DMS 273 (cell line): ENCODE data around the gene LTC4S.
A peak's percentile ranks its signal among the peaks of the same experiment; 100 is the strongest.
"Not testable (repeated sequence)": the region's sequence is repeated elsewhere in the genome, so short reads cannot be mapped to it uniquely, and the experiment has no call there.

Experiments
- DNase-seq: peaks from one replicate; lab custom pipeline; 2025; ENCODE audit not compliant: unreplicated experiment; lab: John Stamatoyannopoulos, UW

LTC4S gene

DNA sequence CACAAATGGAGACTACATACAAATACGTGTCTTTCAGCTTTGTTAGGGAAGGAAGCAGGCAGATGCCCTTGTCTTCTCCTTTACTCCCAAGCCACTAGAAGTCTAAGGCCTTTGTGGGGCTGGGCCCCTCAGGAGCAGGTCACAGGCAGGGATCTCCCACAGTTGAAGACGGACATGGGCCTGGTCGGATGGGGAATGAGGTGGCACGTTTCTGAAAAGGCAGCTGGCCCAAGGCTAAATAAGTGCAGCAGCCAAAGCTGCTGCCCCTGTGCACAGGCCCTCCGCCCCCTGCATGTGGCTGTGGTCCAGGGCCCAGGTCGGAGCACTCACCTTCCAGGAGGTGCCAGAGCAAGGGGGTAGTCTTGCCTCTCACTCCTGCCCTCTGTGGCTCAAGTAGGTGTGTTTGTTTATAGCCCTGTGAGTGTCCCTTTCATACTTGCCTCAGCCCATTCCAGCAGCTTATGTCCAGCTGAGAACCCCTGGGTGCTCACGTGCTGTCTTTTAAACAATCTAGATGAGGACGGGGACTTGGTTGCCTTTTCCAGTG, 28.7 kb downstream of the LTC4S start:
- no peak for DNase-seq

DNA sequence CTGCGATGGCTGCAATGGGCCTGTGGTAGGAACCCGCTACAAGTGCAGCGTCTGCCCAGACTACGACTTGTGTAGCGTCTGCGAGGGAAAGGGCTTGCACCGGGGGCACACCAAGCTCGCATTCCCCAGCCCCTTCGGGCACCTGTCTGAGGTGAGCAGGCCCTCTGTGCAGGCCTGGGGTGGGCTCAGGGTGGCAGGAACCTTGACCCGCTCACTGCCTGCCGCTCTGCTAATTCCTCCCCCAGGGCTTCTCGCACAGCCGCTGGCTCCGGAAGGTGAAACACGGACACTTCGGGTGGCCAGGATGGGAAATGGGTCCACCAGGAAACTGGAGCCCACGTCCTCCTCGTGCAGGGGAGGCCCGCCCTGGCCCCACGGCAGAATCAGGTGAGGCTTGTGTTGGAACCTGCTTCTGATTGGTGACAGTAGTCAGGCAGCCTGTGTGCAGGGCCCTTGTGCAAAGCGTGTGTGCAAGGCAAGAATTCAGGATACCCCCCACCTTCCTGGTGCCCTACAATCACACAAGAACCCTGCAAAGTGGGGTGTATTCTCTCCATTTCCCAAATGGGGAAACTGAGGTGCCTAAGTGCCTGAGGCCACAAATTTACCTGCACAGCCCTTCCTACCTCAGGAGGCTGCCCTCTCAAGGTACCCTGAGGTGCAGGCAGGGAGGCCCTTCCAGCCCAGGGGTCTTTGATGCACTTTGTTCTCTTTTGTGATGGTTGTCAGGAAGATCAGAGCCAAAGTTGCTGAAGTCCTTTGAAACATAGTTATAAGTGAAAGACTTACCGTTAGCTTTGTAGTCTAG, 30.4 kb downstream of the LTC4S start:
- DNase-seq, result no peak

DNA sequence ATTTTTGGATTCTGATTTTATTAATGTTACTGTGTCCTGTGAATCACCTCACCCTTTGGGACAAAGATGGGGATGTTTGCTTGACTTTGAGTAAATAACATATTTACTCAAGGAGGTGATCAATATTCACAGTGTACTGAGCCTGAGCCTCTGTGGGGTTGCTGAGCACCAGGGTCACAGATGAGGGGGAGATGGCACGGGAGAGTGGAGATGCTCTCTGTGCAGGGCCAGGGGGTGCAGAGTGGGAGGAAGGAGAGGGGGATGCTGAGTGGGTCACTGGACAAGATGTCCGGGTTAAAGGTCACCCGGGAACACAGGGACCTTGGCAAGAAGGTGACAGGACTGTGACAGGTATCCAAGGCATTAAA, 30.9 kb downstream of the LTC4S start:
- DNase-seq, result no peak

DNA sequence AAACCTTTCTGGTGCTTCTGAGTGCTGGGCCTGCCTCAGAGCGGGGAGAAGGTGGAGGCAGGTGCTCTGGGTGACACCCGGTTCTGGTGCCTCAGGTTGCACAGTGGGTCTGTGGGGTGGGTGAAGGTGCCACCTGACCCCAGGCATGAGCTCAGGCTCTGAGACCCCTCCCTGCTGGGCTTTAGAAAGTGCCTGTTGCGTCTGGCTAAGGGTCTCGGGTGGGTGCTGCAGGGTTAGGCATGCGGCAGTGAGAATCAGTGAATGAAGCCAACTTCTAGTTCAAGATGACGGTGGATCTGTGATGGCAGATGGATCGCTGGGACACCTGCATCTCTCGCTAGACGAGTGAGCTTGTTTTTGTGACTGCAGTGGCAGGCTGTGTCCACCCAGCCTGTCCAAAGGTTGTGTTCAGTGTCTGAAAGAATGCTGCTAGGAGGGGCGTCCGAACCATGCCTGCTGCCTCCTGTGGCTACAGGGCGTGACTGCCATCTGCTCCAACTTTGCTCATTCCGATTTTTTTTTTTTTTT, 31.9 kb downstream of the LTC4S start:
- peak; percentile 50 for DNase-seq

DNA sequence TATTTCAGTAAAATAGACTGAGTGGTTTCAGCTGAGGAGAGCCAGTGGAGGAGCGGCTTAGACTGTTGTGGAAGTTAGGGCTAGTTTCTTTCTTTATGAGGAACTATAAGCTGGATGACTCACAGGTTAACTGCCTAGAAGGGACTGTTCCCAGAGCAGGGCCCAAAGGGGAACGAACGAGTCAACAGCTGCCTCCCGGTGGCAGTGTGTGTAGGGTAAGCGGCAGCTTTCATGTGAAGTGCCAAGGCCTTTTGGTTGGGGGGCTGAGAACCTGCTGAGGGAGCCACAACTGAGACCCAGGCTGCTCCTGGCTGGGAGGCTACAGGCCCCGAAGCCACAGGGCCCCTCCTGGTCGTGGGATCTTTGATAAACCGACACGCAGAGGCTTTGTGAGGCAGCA, 33.9 kb downstream of the LTC4S start:
- DNase-seq, result no peak

DNA sequence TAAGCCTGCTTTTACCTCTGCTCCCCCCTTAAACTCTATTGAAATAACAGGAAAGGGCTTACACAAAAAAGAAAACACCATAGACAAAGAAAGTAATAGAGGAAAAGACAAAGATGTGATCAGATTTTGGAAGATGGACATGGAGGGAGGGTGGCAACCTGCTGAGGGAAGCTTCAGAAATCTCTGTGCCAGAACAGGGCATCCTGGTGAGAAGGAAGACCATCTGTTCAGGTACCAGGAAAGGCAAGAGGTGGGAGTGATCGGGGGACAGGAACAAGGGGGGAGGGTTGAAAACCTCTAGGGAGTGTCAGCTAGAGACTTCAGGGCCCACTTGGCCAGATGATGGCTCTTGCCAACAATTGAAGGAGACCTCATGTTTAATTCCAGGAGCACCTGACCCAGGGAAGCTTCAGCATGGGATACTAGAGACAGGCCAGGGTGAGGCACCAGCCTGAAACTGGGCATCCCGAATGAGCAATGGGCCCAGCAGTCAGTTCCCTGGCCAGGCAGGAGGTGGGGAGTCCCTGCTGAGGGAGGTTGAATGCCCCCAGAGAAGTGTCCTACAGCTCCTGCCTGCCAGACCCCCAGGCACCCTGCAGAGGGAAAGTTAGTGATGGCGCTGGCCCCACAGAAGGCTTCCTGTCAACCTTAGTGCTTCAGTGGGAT, 35.1 kb downstream of the LTC4S start:
- no peak for DNase-seq

DNA sequence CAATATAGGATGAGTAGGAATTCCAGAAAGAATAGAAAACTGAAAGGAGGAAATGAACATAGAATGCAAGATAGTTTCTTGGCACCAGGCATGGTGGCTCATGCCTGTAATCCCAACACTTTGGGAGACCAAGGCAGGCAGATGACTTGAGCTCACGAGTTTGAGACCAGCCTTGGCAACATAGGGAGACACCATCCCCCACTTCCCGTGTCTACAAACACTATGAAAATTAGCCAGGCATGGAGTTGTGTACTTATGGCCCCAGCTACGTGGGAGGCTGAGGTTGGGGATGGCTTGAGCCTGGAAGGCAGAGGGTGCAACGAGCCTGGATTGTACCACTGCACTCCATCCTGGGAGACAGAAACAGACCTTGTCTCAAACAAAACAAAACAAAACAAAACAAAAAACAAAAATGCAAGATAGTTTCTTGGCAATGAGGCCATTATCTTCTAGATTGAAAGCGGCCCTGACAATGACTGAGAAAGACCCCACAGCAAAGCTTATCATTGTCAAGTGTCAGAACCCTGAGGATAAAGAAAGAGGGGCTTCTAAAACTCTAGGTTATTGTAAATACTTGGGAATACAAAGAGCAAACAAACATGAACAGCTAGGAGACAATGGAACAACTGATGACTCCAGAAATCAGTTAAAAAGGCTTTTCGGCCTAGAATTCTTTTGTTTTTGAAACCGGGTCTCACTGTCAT, 36.1 kb downstream of the LTC4S start:
- no peak for DNase-seq

DNA sequence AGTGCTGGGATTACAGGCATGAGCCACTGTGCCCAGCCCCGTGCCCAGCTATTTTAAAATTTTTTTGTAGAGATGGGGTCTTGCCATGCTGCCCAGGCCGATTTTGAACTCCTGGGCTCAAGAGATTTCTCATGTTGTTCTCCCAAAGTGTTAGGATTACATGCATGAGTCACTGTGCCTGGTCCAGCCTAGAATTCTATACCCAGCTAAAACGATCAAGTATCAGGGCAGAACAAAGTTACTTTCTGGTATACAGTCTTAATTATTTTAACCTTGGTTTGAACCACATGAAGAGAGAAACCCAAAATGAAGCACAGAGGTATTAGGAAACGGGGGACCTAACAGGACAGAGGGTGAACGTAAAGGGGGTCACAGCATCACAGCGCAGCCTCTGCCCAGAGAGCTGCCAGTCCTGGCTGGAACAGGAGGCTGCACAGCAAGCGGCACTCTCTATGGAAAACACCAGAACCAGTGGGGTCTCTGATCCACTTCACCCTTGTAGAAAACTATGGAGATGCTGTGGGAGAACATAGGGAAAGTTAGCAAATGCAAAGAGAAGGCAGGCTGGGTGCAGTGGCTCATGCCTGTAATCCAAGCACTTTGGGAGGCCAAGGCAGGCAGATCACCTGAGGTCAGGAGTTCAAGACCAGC, 37.2 kb downstream of the LTC4S start:
- no peak for DNase-seq

DNA sequence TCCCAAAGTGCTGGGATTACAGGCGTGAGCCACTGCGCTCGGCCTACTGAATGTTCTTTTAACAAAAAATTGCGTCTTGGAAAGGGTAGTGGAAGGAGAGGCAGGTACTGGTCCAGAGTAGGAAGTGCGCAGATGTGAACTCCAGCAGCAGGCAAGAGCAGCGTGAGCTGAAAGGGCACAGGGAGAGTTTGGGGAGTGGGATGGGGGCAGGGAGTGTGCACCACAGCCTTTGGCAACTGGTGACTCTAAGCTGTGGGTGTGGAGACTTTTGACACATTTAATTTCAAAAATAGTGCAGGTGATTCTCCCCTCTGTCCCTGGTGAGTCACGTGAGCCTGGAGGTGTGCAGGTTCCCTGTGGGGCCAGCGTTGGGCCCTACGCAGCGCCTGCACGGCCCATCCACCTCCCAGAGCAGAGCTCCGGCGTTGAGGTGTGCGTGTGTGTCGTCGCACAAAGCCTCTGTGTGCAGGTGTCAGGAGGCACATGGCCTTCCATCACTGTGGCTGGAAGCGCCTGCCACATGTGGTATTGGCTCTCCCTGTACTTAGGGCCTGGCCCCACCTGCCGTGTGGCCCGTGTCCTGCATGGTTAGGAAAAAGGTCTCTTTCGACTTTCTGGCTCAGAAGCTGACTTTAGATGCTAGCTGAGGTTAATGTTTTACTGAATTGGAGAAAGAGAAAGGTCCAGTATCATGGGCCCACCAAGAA, 38.4 kb downstream of the LTC4S start:
- no peak for DNase-seq

DNA sequence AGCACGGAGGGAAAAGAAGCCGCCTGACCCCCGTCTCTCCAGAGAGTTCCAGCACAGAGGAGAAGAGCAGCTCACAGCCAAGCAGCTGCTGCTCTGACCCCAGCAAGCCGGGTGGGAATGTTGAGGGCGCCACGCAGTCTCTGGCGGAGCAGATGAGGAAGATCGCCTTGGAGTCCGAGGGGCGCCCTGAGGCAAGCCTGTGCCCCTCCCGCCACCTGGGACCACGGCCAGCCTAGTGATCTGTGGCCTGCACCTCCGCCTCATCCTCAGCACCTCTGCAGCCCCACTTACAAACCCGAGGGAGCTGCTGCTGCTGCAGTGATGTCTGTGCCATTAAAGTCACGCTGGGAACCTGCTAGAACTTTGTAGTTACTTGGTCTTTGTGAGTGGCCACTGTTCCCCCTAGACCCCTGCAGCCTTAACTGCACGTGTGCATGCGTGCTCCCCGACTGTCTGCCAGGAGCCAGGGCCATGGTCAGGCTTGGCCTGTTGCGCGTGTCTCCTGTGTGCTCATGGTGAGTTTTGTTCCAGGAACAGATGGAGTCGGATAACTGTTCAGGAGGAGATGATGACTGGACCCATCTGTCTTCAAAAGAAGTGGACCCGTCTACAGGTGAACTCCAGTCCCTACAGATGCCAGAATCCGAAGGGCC, 39.4 kb downstream of the LTC4S start:
- DNase-seq, result no peak

DNA sequence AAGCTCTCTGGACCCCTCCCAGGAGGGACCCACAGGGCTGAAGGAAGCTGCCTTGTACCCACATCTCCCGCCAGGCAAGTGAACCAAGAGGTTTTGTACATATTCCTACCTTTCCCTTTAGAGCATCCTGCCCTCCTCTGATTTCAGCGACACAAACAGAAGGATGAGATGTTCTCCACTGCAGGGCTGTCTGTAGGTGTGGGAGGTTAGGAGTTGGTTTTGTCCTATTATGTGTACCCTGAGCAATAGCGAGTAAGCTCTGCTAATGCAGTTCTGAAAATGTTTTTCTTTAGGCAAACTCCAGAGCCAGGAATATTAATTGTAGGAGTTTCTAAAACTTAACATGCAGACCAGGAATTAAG, 39.9 kb downstream of the LTC4S start:
- DNase-seq, result no peak

DNA sequence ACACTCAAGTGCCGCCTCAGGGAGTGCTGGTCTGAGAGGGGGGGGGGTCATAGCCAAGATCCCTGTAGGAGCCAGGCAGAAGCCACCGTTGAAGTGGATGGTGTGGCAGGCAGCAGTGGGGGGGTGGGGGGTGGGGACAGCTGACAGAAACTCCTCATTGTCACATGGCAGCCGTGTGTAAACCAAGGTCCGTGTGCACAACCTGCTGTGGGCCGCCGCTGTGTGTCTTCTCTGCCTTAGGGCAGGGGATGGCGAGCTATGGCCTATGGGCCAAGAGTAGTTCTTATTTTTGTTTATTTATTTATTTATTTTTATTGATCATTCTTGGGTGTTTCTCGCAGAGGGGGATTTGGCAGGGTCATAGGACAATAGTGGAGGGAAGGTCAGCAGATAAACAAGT, 40.3 kb downstream of the LTC4S start:
- no peak for DNase-seq

DNA sequence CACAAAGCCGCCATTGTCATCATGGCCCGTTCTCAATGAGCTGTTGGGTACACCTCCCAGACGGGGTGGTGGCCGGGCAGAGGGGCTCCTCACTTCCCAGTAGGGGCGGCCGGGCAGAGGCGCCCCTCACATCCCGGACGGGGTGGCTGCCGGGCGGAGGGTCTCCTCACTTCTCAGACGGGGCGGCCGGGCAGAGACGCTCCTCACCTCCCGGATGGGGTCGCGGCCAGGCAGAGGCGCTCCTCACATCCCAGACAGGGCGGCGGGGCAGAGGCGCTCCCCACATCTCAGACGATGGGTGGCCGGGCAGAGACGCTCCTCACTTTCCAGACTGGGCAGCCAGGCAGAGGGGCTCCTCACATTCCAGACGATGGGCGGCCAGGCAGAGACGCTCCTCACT, 41.1 kb downstream of the LTC4S start:
- not testable (repeated sequence) for DNase-seq

DNA sequence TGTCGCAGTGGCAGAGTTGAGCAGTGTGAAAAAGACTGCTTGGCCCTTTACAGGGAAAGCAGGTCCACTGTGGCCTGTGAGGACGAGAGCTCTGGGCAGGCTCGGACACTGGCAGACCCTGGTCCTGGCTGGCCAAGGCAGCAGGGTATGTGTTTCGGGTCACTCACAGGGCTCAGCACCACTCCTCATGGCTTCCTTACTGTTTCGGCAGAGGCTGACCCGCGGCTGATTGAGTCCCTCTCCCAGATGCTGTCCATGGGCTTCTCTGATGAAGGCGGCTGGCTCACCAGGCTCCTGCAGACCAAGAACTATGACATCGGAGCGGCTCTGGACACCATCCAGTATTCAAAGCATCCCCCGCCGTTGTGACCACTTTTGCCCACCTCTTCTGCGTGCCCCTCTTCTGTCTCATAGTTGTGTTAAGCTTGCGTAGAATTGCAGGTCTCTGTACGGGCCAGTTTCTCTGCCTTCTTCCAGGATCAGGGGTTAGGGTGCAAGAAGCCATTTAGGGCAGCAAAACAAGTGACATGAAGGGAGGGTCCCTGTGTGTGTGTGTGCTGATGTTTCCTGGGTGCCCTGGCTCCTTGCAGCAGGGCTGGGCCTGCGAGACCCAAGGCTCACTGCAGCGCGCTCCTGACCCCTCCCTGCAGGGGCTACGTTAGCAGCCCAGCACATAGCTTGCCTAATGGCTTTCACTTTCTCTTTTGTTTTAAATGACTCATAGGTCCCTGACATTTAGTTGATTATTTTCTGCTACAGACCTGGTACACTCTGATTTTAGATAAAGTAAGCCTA, 42.6 kb downstream of the LTC4S start:
- no peak for DNase-seq

DNA sequence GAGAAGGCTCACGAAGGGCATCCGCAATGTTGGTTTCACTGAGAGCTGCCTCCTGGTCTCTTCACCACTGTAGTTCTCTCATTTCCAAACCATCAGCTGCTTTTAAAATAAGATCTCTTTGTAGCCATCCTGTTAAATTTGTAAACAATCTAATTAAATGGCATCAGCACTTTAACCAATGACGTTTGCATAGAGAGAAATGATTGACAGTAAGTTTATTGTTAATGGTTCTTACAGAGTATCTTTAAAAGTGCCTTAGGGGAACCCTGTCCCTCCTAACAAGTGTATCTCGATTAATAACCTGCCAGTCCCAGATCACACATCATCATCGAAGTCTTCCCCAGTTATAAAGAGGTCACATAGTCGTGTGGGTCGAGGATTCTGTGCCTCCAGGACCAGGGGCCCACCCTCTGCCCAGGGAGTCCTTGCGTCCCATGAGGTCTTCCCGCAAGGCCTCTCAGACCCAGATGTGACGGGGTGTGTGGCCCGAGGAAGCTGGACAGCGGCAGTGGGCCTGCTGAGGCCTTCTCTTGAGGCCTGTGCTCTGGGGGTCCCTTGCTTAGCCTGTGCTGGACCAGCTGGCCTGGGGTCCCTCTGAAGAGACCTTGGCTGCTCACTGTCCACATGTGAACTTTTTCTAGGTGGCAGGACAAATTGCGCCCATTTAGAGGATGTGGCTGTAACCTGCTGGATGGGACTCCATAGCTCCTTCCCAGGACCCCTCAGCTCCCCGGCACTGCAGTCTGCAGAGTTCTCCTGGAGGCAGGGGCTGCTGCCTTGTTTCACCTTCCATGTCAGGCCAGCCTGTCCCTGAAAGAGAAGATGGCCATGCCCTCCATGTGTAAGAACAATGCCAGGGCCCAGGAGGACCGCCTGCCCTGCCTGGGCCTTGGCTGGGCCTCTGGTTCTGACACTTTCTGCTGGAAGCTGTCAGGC, 43.6 kb downstream of the LTC4S start:
- no peak for DNase-seq

DNA sequence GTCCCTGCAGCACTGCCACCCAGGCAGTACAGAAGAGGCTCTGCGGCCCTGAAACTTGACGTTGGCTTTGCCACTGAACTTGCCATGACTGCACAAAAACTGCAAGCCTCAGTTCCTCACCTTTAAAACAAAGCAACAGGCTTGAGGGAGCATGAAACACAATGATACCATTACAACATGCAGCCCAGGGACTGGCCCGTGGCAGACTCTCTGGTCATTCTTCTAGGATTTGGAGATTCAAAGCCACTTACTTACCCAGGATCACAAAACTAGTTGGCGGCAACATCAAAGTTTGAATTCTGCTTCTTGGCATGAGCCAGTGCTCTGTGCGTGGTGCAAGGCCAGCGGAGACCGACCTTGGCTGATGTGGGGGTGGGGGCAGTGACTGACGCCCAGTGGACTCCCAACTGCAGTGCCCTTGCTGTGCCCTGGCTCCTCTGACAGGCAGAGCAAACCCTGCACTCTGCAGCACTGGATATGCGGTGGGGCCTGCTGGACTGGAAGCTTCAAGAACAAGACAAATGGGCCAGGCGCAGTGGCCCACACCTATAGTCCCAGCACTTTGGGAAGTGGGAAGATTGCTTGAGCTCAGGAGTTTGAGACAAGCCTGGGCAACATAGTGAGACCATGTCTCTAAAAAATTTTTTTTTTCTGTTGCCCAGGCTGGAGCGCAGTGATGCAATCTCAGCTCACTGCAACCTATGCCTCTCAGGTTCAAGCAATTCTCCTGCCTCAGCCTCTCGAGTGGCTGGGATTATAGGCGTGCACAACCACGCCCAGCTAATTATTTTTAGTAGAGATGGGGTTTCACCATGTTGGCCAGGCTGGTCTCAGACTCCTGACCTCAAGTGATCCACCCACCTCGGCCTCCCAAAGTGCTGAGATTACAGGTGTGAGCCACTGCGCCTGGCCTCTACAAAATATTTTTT, 45.8 kb downstream of the LTC4S start:
- no peak for DNase-seq

DNA sequence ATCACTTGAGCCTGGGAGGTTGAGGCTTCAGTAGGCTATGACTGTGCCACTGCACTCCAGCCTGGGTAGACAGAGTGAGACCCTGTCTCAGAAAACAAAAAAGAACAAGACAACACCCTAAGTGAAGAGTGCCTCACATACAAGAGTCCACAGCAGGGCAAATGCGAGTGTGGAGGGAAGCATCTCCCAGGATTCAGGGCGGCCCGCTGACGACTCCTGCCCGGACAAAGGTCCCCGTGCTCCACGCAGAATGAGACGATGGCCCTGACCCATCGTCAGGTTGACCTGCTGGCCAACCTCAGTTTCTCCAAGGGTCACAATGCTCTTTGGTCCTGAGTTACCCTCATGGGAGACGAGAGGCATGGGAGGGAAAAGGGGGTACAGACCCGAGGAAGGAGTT, 46.5 kb downstream of the LTC4S start:
- DNase-seq, result no peak
